ENCODE measurements around the gene BLOC1S3. TPM values are rescaled to one million over a fixed set of nuclear protein-coding genes. Genes with fewer than 3 reads are reported as not detected.
A peak's percentile ranks its signal among the peaks of the same experiment; 100 is the strongest.

The BLOC1S3 gene
- total and polyA plus RNA-seq, 2 of the 13 experiments (the other 11 are each of a cell fraction or from before 2014, with no cell fraction given): 4.3 to 4.8 TPM

GRCh38 chr19:45150751-45151281 is 27.8 kb upstream of the BLOC1S3 start:
- BruUV-seq (replicated peaks): no TSS peak
- Histone ChIP-seq H3K9ac (ENCODE audit: insufficient read depth, low read depth, low read length) (no peak overlapping the region), H3K4me1 (ENCODE audit: insufficient read depth, low read length) (peaks cover 43% of the 10 kb centered on the region), H3K4me2 (ENCODE audit: low read depth, low read length) (peak overlapping the region; percentile 18; the same call in 1 of the 2 replicates), H3K4me3 (replicated peaks in 1 of 3; ENCODE audit: insufficient read depth in 1 of 3, low read depth in 2 of 3, low read length in 3 of 3) (no peak overlapping the region), H3K27me3 (ENCODE audit: control insufficient read depth in 1 of 2, insufficient read depth in 2 of 2, low read length in 2 of 2) (peaks cover 0 to 3% of the 10 kb centered on the region in 2 experiments; a peak in 1 of 5 replicates), H3K79me2 (ENCODE audit: insufficient read depth, low read length) (no peaks in the 10 kb centered on the region), H3K27ac (ENCODE audit: extremely low read length, insufficient read depth, low read length) (no peak overlapping the region), H4K20me1 (ENCODE audit: insufficient read depth, low read length) (no peaks in the 10 kb centered on the region), H3K9me3 (ENCODE audit: low read length) (no peaks in the 10 kb centered on the region), H2AFZ (ENCODE audit: low read length) (no peak overlapping the region), H3K36me3 (replicated peaks in 1 of 2; ENCODE audit: control insufficient read depth in 1 of 2, insufficient read depth in 2 of 2, low read length in 2 of 2) (no peaks in the 10 kb centered on the region)
- DNase-seq (ENCODE audit: low spot score) (no peak), FAIRE-seq (no peak), ATAC-seq (peak; percentile 18)
- in situ Hi-C loops (cut with HindIII; ENCODE audit: extremely low pct_ligation_motif_present, low pct_unique_long_range_greater_than_20kb): no loop called here
- ChIA-PET POLR2A (interaction anchor here (1.0 kb wide), 1 partner anchor 16 kb away, joined by 4 read pairs; no protein-coding TSS in a partner anchor), CTCF (ENCODE audit: low intra/inter-chr PET ratio, low total read pairs) (no interaction called here)
- intact Hi-C loops (cut with micrococcal nuclease; ENCODE audit: unreplicated experiment): no loop called here
- WGBS (ENCODE audit: low lambda C conversion rate): no CpG with 5 or more reads among the region's 4 CpGs
- TF ChIP-seq THRA (CRISPR knock-in tag; IDR thresholded peaks at IDR 0.05; ENCODE audit: borderline replicate concordance) (no peak), ZNF609 (CRISPR knock-in tag; IDR thresholded peaks at IDR 0.05; ENCODE audit: borderline replicate concordance) (0 out of 2 replicates have a peak, but pooled peaks have one; percentile 28), POLR2G (IDR thresholded peaks at IDR 0.05; ENCODE audit: low read depth, low read length) (0 out of 2 replicates have a peak, but pooled peaks have one; percentile 4), SAP130 (CRISPR knock-in tag; IDR thresholded peaks at IDR 0.05; ENCODE audit: low read depth) (peak; percentile 28; the same call in 1 of the 2 replicates), FOXK2 (IDR thresholded peaks at IDR 0.05) (no peak), SALL2 (CRISPR knock-in tag; IDR thresholded peaks at IDR 0.05) (0 out of 2 replicates have a peak, but pooled peaks have one; percentile 3), MAFG (CRISPR knock-in tag; IDR thresholded peaks at IDR 0.05) (no peak), SRY (CRISPR knock-in tag; IDR thresholded peaks at IDR 0.05) (no peak; the same call in 1 of the 2 replicates), ZNF687 (CRISPR knock-in tag; IDR thresholded peaks at IDR 0.05) (peak; percentile 43), PATZ1 (CRISPR knock-in tag; IDR thresholded peaks at IDR 0.05) (peak; percentile 42; the same call in 1 of the 2 replicates), ZSCAN12 (CRISPR knock-in tag; IDR thresholded peaks at IDR 0.05) (no peak)

All from HepG2 (cell line).